SK-N-SH treated with all-trans-retinoic acid at 6 μM for 48 hours (cell line): ENCODE results near the gene PIGN.

Source experiments
- CREB5 ChIP-seq: fragments of 250-450 bp; sonication (Bioruptor Pico); IDR thresholded peaks from 2 replicates; pipeline ENCODE4 v1.5.1; 2020; ENCODE audit warnings: low read depth, mild to moderate bottlenecking, moderate library complexity
- PATZ1 ChIP-seq: fragments of 250-450 bp; sonication (Bioruptor Pico); IDR thresholded peaks from 2 replicates; pipeline ENCODE4 v1.8.0; 2020; ENCODE audit warnings: mild to moderate bottlenecking, moderate library complexity, borderline replicate concordance
- TCF4 ChIP-seq: fragments of 250-450 bp; sonication (Bioruptor Pico); IDR thresholded peaks from 2 replicates; pipeline ENCODE4 v1.8.0; 2021; ENCODE audit warnings: mild to moderate bottlenecking, moderate library complexity, borderline replicate concordance
- ZFP3 ChIP-seq: fragments of 250-450 bp; sonication (Bioruptor Pico); IDR thresholded peaks from 2 replicates; pipeline ENCODE4 v1.5.0; 2020; ENCODE audit warnings: mild to moderate bottlenecking, moderate library complexity

GRCh38 chr18:62085756-62086155 is 101.1 kb downstream of the PIGN start:
- TF ChIP-seq PATZ1 (CRISPR knock-in tag) (no peak), CREB5 (CRISPR knock-in tag) (no peak), TCF4 (CRISPR knock-in tag) (no peak), ZFP3 (CRISPR knock-in tag) (no peak)
